Pulmonary artery endothelial cell (primary cell): ENCODE measurements around the gene EMC9. TPM values are rescaled to one million over a fixed set of nuclear protein-coding genes. Genes with fewer than 3 reads are reported as not detected.
A peak's percentile ranks its signal among the peaks of the same experiment; 100 is the strongest.

ENCODE experiments used
- DNase-seq: peaks from one replicate; pipeline ENCODE4 v3.0.0-alpha.2; 2011; ENCODE audit warnings: low read depth, low spot score
- total RNA-seq: library from RNA; depleted of rRNA; stranded (reverse); fragments of >200 nt; gene quantifications from 2 replicates; pipeline ENCODE4 v1.2.3, GENCODE V29; 2014

The EMC9 gene
- total RNA-seq, 1 donor from 2014 or later: 27.6 TPM

GRCh38 chr14:24177041-24177825 lies 35.8 kb upstream of the EMC9 start:
- no peak for DNase-seq

DNA sequence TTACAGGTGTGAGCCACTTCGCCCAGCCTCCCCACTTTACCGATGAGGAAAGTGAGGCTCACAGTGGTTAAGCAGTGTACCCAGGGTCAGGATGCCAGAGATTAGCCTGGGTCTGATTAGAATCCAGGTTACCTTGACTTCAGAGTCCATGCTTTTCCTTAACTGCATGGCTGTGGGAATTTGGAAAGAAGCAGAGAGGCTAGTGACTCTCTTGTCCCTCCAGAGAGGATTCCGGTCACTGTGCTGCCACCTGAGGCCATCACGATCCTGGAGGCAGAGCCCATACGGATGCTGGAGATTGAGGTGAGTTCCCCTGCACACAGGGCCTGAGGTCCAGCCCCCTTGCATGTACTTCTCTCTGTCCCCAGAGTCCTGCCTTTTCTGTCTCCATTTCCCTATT lies 35.2 kb upstream of the EMC9 start:
- no peak for DNase-seq

DNA sequence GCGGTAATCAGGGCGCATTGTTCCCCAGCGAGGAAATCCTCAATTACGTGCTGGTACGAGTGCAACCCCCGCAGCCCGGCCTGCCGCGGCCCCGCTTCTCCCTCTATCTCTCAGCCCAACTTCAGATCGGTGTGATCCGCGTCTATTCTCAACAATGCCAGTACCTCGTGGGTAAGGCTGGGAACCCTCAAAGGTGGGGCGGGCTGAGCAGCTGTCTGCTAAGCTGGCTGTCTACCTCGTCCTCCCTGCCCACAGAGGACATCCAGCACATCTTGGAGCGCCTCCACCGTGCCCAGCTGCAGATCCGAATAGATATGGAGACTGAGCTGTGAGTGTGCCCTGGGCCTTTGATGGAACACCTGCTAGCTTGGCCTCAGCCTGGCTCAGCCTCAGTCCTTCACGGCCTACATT lies 31.5 kb upstream of the EMC9 start:
- DNase-seq: no peak

DNA sequence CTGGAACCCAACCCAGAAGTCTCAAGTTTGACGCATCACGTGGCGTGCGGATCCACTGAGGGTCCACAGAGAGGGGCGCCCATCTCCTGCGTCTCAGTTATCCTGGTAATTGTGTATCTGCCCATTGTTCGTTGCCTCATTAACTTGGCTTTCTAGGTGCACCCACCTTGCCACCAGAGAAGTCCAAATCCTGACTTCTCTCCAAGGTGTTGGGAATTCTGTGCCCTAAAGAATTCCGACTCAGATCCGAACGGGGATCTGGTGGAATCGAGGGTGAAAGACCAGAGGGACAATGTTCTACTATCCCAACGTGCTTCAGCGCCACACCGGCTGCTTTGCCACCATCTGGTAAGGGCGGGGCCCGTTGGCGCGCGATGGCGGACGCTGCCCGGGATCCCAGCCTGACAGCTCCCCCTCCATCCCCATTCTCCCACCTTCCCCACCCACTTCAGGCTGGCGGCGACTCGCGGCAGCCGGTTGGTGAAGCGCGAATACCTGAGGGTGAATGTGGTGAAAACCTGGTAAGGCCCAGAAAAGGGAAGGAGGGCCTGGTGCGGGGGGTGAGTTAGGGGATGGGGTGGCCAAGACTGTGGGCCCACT lies 31.0 kb upstream of the EMC9 start:
- DNase-seq: no peak

DNA sequence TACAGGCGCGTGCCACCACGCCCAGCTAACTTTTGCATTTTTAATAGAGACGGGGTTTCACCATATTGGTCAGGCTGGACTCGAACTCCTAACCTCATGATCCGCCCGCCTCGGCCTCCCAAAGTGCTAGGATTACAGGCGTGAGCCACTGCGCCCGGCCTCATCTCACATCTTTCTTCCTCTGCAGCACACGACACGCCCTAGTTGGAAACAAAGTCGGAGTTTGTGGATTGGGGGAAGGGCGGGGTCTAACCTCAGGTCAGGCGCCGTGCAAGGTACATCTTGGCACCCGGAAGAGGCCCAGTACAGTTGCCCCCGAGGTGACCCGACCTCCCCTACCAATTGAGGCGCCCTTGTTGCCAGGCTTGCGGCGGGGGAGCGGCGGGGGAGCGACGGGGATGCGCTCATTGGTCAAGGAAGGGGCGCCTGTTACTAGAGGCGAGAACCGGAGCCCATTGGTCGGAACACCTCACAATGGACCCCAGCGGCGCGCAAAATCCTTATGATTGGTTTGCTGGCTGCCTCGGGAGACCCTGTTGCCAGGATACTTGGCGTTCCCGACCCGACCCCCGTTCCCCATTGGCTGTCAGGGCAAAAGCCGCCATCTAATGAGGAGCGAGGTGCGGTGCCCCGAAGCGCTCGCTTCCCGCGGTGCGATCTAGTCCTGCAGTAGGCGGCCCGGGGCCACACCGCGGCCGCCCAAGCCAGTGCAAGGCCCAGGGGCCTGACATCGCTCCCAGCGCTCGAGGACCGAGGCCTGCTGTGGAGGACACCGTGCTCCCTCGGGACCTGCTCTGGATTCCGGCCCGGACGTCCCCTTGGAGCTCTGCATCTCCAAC lies 30.2 kb upstream of the EMC9 start, which contains the start of gene REC8:
Gene REC8, plus strand, starts transcription at position 659 of the 839 bp plus-strand sequence. CDS start 473 bp downstream, outside the sequence.
- no peak for DNase-seq

DNA sequence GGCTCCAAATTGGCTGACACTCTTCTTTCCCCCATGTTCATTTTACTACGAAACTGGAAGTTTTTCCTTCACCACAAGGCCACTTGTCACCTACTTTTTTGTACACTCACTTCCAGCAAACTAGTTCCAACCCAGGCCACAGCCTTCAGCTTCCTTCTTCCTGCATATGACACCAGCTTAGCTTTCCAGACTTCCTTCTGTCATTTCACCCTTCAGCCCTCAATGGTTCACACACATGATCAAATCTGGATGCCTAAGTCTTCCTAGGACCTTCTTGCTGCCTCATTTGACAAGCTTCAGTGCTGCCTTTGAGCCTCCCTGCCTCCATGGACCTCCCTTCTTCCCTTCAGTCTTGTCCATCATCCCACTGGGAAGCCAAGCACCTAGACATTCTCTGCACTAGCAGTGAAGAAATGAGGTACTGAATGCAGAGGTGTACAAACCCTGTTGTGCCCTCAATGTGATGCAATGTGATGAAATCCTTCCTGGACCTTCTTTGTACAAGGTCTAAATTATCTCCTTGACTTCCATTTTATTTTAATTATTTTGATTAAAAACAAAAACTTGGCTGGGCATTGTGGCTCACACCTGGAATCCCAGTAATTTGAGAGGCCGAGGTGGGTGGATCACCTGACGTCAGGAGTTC lies 26.2 kb upstream of the EMC9 start:
- DNase-seq: no peak

- no peak for DNase-seq
Measured at GRCh38 chr14:24165785-24166184, 24.4 kb upstream of the EMC9 start.

- no peak for DNase-seq
Measured at GRCh38 chr14:24164518-24164991, 23.2 kb upstream of the EMC9 start.

DNA sequence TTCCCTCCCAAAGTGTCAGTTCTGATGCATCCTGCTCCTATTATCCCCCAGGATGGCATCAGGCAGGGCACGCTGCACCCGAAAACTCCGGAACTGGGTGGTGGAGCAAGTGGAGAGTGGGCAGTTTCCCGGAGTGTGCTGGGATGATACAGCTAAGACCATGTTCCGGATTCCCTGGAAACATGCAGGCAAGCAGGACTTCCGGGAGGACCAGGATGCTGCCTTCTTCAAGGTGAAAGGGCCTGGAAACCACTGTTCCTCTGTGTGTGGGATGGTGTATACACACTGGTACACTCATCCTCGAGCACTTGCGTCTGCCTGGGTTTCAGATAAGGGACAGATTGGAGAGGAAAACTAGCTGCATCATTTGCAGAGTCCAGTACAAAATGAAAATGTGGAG lies 20.7 kb upstream of the EMC9 start:
- no peak for DNase-seq

DNA sequence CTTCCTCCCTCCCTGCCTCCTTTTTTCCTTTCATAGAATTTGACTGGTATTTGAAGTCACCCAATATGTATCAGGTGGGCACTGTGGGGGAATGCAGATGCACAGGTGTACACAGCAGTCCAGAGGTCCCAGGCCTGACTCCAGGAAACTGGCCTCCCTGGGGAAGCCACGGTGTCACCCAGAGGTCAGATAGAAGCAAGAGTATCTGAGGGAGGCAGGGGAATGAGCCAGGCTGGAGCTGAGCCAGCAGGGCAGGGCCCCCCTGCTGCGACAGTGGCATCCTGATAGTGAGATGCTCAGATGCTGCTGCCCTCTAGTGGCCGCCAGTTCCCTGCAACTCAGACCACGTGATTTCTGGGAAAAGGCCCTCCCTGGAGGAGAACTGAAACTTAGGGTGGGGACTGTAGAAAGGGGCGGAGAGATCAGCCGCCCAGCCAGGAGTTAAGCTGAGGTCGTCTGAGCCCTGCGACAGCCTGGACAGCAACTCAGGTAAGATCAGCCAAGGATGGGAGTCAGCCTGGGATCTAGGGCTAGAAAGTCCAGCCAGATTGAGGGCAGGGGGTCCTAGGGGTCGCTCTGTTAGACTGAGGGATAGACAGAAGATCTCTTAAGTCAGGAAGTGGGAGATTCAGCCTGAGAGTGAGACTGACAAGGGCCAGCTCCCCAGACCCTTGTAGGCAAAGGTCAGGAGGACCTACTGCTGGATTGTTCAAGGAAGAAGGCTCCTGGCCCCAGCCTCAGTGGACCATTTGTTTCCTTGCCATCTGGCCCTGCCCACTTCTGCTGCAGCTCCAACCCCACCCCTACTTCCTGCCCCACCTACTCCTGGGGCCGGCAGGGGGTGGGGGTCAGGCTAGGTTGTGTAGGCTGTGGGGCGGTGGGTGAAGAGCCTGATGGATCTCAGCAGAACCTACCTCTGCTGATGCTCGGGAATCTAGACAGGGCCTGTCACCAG lies 19.7 kb upstream of the EMC9 start, which contains the start of gene IRF9:
Gene IRF9, plus strand, starts transcription at position 416 of the 955 bp plus-strand sequence. CDS start 880 bp downstream, outside the sequence.
- peak; percentile 80 for DNase-seq

DNA sequence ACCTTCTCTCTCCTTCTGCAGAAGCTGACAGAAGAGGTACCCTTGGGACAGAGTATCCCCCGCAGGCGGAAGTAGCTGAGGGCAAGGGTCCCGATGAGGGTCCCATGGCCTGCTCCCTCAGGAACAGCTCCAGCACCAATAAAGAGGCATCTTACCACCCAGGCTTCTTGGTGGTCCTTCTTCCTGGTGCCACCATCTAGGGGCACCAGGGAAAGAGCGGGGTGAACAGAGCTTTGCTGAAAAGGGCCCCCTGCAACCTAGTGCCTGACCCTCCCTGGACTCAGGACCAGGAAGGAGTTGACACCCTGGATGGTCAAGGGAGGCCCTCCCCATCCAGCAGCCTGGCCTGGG lies 19.1 kb upstream of the EMC9 start:
- no peak for DNase-seq

DNA sequence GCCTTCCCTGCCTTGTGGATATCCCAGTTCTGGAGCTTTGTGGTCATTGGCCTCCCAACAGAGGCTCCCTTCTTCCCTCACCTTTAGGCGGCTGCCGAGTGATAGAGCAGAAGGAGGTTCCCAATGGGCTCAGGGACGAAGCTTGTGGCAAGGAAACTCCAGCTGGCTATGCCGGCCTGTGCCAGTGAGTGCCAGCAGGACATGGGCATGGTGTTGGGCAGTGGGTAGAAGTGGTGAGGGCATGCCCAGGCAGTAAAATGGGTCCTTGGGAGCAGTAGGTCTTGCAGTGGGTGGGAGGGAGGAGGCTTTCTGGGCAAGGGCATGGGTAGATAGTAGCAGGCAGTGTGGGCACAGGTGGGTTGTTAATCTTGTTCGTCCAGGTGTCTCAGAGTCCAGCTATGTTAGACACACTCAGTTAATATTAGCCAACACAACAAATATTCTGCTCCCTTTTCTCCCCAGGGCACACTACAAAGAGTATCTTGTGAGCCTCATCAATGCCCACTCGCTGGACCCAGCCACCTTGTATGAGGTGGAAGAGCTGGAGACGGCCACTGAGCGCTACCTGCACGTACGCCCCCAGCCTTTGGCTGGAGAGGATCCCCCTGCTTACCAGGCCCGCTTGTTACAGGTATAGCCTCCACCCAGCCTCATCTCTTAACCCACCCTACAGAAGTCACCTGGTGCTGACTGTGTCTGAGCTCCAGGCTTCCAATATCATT lies 18.5 kb upstream of the EMC9 start:
- DNase-seq: no peak

DNA sequence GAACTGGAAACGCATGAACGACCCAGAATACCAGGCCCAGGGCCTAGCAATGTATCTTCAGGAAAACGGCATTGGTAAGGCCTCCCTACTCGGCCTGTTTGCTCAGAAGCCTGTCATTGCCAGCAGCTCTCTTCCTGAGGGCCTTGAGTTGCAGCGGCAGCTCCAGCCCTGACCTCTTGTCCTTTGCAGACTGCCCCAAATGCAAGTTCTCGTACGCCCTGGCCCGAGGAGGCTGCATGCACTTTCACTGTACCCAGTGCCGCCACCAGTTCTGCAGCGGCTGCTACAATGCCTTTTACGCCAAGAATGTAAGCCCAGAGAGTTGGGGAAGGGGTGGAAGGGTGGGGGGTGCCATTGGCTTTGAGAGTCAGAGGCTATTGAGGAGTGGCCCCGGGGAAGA lies 15.9 kb upstream of the EMC9 start:
- no peak for DNase-seq

- DNase-seq: no peak
Measured at GRCh38 chr14:24156840-24157239, 15.4 kb upstream of the EMC9 start.

DNA sequence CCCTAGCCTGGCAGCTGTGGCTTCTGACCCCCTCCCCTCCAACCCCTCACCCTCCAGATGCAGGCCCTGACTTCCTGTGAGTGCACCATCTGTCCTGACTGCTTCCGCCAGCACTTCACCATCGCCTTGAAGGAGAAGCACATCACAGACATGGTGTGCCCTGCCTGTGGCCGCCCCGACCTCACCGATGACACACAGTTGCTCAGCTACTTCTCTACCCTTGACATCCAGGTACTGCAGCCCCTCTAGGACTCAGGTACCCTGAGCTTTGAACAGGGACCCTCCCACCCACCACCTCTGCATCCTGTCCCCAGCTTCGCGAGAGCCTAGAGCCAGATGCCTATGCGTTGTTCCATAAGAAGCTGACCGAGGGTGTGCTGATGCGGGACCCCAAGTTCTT lies 13.7 kb upstream of the EMC9 start:
- no peak for DNase-seq

DNA sequence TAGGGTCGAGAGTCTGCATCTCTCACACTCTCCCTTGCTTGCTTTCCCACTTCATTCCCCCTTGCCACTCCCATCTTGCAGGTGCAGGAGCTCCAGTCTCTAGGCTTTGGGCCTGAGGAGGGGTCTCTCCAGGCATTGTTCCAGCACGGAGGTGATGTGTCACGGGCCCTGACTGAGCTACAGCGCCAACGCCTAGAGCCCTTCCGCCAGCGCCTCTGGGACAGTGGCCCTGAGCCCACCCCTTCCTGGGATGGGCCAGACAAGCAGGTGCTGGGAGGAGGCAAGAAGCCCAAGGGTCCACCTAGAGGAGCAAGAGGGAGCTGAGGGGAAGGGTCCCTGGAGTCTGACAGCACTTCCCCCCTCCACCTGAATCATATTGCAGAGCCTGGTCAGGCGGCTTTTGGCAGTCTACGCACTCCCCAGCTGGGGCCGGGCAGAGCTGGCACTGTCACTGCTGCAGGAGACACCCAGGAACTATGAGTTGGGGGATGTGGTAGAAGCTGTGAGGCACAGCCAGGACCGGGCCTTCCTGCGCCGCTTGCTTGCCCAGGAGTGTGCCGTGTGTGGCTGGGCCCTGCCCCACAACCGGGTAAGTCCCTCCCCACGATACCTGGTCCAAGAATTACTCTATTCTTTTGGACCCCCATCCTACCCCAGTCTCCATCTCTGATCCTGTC lies 10.2 kb upstream of the EMC9 start:
- no peak for DNase-seq

GRCh38 chr14:24150993-24151392 lies 9.6 kb upstream of the EMC9 start:
- DNase-seq: no peak

DNA sequence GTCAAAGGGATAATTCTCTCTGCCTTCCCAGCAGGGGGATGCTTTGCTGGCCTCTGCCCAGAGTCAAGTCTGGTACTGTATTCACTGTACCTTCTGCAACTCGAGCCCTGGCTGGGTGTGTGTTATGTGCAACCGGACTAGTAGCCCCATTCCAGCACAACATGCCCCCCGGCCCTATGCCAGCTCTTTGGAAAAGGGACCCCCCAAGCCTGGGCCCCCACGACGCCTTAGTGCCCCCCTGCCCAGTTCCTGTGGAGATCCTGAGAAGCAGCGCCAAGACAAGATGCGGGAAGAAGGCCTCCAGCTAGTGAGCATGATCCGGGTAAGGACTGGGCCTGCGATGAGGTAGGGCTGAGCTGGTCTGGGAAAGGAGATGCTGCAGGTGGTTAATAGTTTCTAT lies 9.2 kb upstream of the EMC9 start:
- no peak for DNase-seq

DNA sequence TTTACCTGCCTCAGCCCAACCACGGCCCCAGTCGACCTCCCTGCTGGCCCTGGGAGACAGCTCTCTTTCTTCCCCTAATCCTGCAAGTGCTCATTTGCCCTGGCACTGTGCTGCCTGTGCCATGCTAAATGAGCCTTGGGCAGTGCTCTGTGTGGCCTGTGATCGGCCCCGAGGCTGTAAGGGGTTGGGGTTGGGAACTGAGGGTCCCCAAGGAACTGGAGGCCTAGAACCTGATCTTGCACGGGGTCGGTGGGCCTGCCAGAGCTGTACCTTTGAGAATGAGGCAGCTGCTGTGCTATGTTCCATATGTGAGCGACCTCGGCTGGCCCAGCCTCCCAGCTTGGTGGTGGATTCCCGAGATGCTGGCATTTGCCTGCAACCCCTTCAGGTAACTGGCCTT lies 8.7 kb upstream of the EMC9 start:
- no peak for DNase-seq
